DND-41 (cell line): ENCODE data around the gene CADPS.

ENCODE experiments used
- ATAC-seq: fragments of 200-7000 bp; cut with Tn5 transposase; 3 replicates; pipeline ENCODE4 v1.9.1; 2021; ENCODE audit warnings: low read depth; ENCODE audit not compliant: insufficient read depth
- DNase-seq: peaks from one replicate; pipeline ENCODE4 v3.0.0-alpha.2; 2020
- H2AFZ ChIP-seq: 2 replicates; pipeline ENCODE4 v1.6.0; 2012; ENCODE audit warnings: low read depth, low read length
- H3K27ac ChIP-seq: 2 replicates; pipeline ENCODE4 v1.5.1; 2012; ENCODE audit warnings: low read length, inconsistent platforms
- H3K27me3 ChIP-seq: fragments of 200-600 bp; sonication (generic); 2 replicates; pipeline ENCODE4 v1.6.0; 2012; ENCODE audit warnings: low read length, mild to moderate bottlenecking, inconsistent platforms; ENCODE audit not compliant: insufficient read depth, poor library complexity
- H3K36me3 ChIP-seq: 2 replicates; pipeline ENCODE4 v1.5.1; 2012; ENCODE audit warnings: low read length, inconsistent platforms; ENCODE audit not compliant: insufficient read depth
- H3K4me1 ChIP-seq: 2 replicates; pipeline ENCODE4 v1.5.1; 2012; ENCODE audit warnings: mild to moderate bottlenecking, low read length; ENCODE audit not compliant: insufficient read depth
- H3K4me2 ChIP-seq: 2 replicates; pipeline ENCODE4 v1.6.0; 2012; ENCODE audit warnings: mild to moderate bottlenecking, moderate library complexity, low read length, inconsistent platforms; ENCODE audit not compliant: insufficient read depth
- H3K4me3 ChIP-seq, 2 experiments: fragments of 200-600 bp in 1 of 2; shearing (Covaris generic) in 1 of 2; 2 replicates each; pipeline ENCODE4 v1.5.1; 2012 to 2016; ENCODE audit warnings: inconsistent platforms in 2 of 2, low read length in 2 of 2, mild to moderate bottlenecking in 2 of 2, low read depth in 1 of 2, moderate library complexity in 1 of 2
- H3K79me2 ChIP-seq: 2 replicates; pipeline ENCODE4 v1.6.0; 2012; ENCODE audit warnings: low read length, inconsistent platforms; ENCODE audit not compliant: insufficient read depth
- H3K9ac ChIP-seq: 2 replicates; pipeline ENCODE4 v1.6.0; 2012; ENCODE audit warnings: low read depth, mild to moderate bottlenecking, inconsistent platforms, low read length, moderate library complexity
- H3K9me3 ChIP-seq: 2 replicates; pipeline ENCODE4 v1.5.1; 2012; ENCODE audit warnings: low read length, moderate library complexity, mild to moderate bottlenecking, inconsistent platforms; ENCODE audit not compliant: insufficient read depth, severe bottlenecking
- H4K20me1 ChIP-seq: 2 replicates; pipeline ENCODE4 v1.6.0; 2012; ENCODE audit warnings: low read length; ENCODE audit not compliant: insufficient read depth
- CTCF ChIP-seq: IDR thresholded peaks from 2 replicates; pipeline ENCODE4 v1.5.1; 2012; ENCODE audit warnings: borderline replicate concordance, low read length, moderate library complexity, mild to moderate bottlenecking; ENCODE audit not compliant: poor library complexity, severe bottlenecking; ENCODE audit errors: extremely low read depth
- EZH2 ChIP-seq: IDR thresholded peaks from 3 replicates; pipeline ENCODE4 v1.6.1; 2012; ENCODE audit warnings: borderline replicate concordance, low read depth, mild to moderate bottlenecking, moderate library complexity, low read length, inconsistent platforms; ENCODE audit not compliant: severe bottlenecking

CADPS gene

GRCh38 chr3:62366126-62366484, 509.1 kb downstream of the CADPS start:
- H3K9ac ChIP-seq: no peak overlapping the region
- no peak overlapping the region for H2AFZ ChIP-seq
- ATAC-seq (no peak), DNase-seq (no peak)
- peaks cover 9% of the 10 kb centered on the region for H3K4me1 ChIP-seq
- TF ChIP-seq CTCF: no peak
- TF ChIP-seq EZH2: no peak
- H3K9me3 ChIP-seq: no peaks in the 10 kb centered on the region
- H3K27me3 ChIP-seq: no peaks in the 10 kb centered on the region
- no peaks in the 10 kb centered on the region for H4K20me1 ChIP-seq
- H3K4me3 ChIP-seq: no peak overlapping the region
- H3K36me3 ChIP-seq: no peaks in the 10 kb centered on the region
- no peaks in the 10 kb centered on the region for H3K79me2 ChIP-seq
- H3K27ac ChIP-seq: no peak overlapping the region
- no peak overlapping the region for H3K4me2 ChIP-seq

- ATAC-seq (no peak), DNase-seq (no peak)
- Histone ChIP-seq H2AFZ (no peak overlapping the region), H4K20me1 (no peaks in the 10 kb centered on the region), H3K27ac (no peak overlapping the region), H3K4me1 (peaks cover 14% of the 10 kb centered on the region), H3K4me3 (no peak overlapping the region), H3K27me3 (no peaks in the 10 kb centered on the region), H3K9me3 (no peaks in the 10 kb centered on the region), H3K36me3 (no peaks in the 10 kb centered on the region), H3K4me2 (no peak overlapping the region), H3K9ac (no peak overlapping the region), H3K79me2 (no peaks in the 10 kb centered on the region)
- TF ChIP-seq CTCF: no peak
- no peak for TF ChIP-seq EZH2
Measured at GRCh38 chr3:62365391-62366125, 509.7 kb downstream of the CADPS start.

- Histone ChIP-seq H3K9ac (no peak overlapping the region), H3K27me3 (no peaks in the 10 kb centered on the region), H3K27ac (no peak overlapping the region), H3K4me1 (peaks cover 14% of the 10 kb centered on the region), H3K4me3 (no peak overlapping the region), H3K4me2 (no peak overlapping the region), H4K20me1 (no peaks in the 10 kb centered on the region), H3K79me2 (no peaks in the 10 kb centered on the region), H3K36me3 (no peaks in the 10 kb centered on the region), H2AFZ (no peak overlapping the region), H3K9me3 (no peaks in the 10 kb centered on the region)
- DNase-seq: no peak
- TF ChIP-seq EZH2 (no peak), CTCF (no peak)
- no peak for ATAC-seq
Measured at GRCh38 chr3:62364191-62364590, 511.0 kb downstream of the CADPS start.
